Activated CD8-positive, alpha-beta memory T cell treated with anti-CD3 and anti-CD28 coated beads for 1 hour (primary cell): ENCODE data around the gene PRDX2.

Experiments
- DNase-seq, 2 donors: peaks; one replicate each; pipeline ENCODE4 v3.0.0-alpha.2; 2020; ENCODE audit warnings: low read depth in 1 of 2; ENCODE audit errors: extremely low read depth in 1 of 2

Gene PRDX2

GRCh38 chr19:12757544-12758274 lies 43.9 kb downstream of the PRDX2 start:
- DNase-seq, result no peak

GRCh38 chr19:12756150-12756883 lies 45.3 kb downstream of the PRDX2 start:
- no peak for DNase-seq

- DNase-seq, result no peak
These were observed 47.0 kb downstream of the PRDX2 start for GRCh38 chr19:12754465-12755196.

- no peak for DNase-seq
These were observed 49.4 kb downstream of the PRDX2 start for GRCh38 chr19:12752056-12752781.

GRCh38 chr19:12751635-12752034 lies 50.0 kb downstream of the PRDX2 start, which contains the start of gene BEST2:
Gene BEST2, plus strand, starts transcription at chr19:12751791. Its CDS starts 802 bp downstream, at chr19:12752593.
- no peak for DNase-seq

GRCh38 chr19:12750851-12751250 lies 50.7 kb downstream of the PRDX2 start:
- no peak for DNase-seq

GRCh38 chr19:12749938-12750521 lies 51.6 kb downstream of the PRDX2 start:
- DNase-seq, result no peak

- no peak for DNase-seq
These were observed 53.1 kb downstream of the PRDX2 start for GRCh38 chr19:12748489-12748888.
